ENCODE measurements around the gene CRELD2. TPM values are rescaled to one million over a fixed set of nuclear protein-coding genes. Genes with fewer than 3 reads are reported as not detected.

CRELD2 gene
- polyA plus RNA-seq, 1 donor (not counting 4 experiments of a cell fraction or from before 2014, with no cell fraction given): 33.5 TPM

DNA sequence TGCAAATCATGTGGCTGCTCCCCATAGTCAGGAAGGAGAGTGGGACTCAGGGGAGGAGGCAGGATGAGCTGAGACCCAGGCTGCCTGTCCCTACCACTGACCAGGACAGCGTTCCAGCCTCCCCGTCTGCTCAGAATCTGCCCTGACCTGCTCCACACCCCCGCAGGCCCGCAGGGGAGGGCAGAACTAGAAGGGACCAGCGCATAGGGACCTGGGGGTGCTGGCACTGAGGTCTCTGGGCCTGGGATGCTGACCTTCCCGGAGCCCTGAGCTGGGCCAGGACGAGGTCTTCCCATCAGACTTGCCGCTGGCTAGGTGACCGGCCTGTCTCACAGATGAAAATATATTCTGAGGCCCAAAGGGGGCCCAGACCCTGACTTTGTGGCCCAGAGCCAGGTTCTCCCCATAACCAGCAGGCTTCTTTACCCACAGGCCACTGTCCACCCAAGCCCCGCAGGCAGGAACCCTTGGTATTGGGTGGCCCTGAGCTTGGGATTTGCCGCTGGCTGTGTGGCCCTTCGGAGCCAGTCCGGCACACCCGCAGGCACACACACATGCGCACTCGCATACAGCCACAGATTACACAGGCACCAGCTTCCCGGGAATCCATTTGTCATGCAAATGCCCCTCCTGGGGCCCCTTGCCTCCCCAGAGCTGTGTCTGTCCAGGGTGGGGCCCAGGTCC, 28.3 kb downstream of the CRELD2 start:
- H3K27ac ChIP-seq (ENCODE audit: control insufficient read depth, insufficient read depth, low read length): no peak overlapping the region
- dilution Hi-C loops (cut with MboI; ENCODE audit: extremely low pct_ligation_motif_present, low sequenced_read_pairs): no loop called here
- H4K20me1 ChIP-seq (ENCODE audit: control insufficient read depth, extremely low read depth, insufficient read depth, low read length): no peaks in the 10 kb centered on the region
- no peak overlapping the region for H3K4me2 ChIP-seq (ENCODE audit: control insufficient read depth, extremely low read depth, insufficient read depth, low read depth, low read length)
- H3K4me1 ChIP-seq (ENCODE audit: control insufficient read depth, extremely low read depth, insufficient read depth, low read length): peaks cover 28% of the 10 kb centered on the region
- FAIRE-seq: no peak
- H3K9ac ChIP-seq (ENCODE audit: control insufficient read depth, extremely low read depth, insufficient read depth, low read length): no peak overlapping the region
- no peaks in the 10 kb centered on the region for H3K79me2 ChIP-seq (ENCODE audit: control insufficient read depth, insufficient read depth, low read length)
- TF ChIP-seq, protein P1, sequence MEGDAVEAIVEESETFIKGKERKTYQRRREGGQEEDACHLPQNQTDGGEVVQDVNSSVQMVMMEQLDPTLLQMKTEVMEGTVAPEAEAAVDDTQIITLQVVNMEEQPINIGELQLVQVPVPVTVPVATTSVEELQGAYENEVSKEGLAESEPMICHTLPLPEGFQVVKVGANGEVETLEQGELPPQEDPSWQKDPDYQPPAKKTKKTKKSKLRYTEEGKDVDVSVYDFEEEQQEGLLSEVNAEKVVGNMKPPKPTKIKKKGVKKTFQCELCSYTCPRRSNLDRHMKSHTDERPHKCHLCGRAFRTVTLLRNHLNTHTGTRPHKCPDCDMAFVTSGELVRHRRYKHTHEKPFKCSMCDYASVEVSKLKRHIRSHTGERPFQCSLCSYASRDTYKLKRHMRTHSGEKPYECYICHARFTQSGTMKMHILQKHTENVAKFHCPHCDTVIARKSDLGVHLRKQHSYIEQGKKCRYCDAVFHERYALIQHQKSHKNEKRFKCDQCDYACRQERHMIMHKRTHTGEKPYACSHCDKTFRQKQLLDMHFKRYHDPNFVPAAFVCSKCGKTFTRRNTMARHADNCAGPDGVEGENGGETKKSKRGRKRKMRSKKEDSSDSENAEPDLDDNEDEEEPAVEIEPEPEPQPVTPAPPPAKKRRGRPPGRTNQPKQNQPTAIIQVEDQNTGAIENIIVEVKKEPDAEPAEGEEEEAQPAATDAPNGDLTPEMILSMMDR (optimal IDR thresholded peaks at IDR 0.05 in 1 of 3, IDR thresholded peaks at IDR 0.05 in 1 of 3, conservative IDR thresholded peaks at IDR 0.05 in 1 of 3; ENCODE audit: extremely low read depth in 1 of 3, insufficient read depth in 2 of 3, low read length in 3 of 3): no peak
- TF ChIP-seq EZH2 (IDR thresholded peaks at IDR 0.05; ENCODE audit: low read length): no peak
- no peak overlapping the region for H2AFZ ChIP-seq (ENCODE audit: control insufficient read depth, low read length)
- DNase-seq (ENCODE audit: low read depth, low spot score): no peak
- H3K9me3 ChIP-seq (ENCODE audit: control insufficient read depth, low read depth, low read length): no peaks in the 10 kb centered on the region
- no peaks in the 10 kb centered on the region for H3K9me1 ChIP-seq (ENCODE audit: control insufficient read depth, extremely low read depth, insufficient read depth, low read length)
- no peaks in the 10 kb centered on the region for H3K36me3 ChIP-seq (ENCODE audit: control insufficient read depth in 2 of 2, extremely low read depth in 1 of 2, insufficient read depth in 2 of 2, low read length in 2 of 2)
- H3K27me3 ChIP-seq (ENCODE audit: control insufficient read depth, extremely low read depth, insufficient read depth, low read length): no peaks in the 10 kb centered on the region
- H3K4me3 ChIP-seq (ENCODE audit: control insufficient read depth in 2 of 3, extremely low read depth in 1 of 3, insufficient read depth in 2 of 3, low read depth in 1 of 3, low read length in 3 of 3): no peak overlapping the region

DNA sequence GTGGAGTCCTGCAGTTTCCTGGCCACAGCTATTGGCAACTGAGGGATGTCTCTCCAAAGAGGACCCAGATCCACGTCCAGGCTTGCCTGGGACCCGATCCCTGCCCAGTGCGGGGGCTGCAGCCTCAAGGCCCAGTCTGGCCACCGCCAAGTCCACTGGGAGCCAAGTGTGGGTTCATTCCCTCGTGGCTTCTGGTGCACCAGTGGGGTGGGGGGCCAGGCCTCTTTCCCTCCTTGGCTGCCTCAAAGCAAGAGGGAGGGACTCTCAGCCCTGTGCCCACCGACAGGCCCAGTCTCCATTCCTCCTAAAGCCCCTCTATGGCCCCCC, 28.8 kb downstream of the CRELD2 start:
- no peak overlapping the region for H2AFZ ChIP-seq (ENCODE audit: control insufficient read depth, low read length)
- H3K27ac ChIP-seq (ENCODE audit: control insufficient read depth, insufficient read depth, low read length): no peak overlapping the region
- no peaks in the 10 kb centered on the region for H4K20me1 ChIP-seq (ENCODE audit: control insufficient read depth, extremely low read depth, insufficient read depth, low read length)
- no peak overlapping the region for H3K4me3 ChIP-seq (ENCODE audit: control insufficient read depth in 2 of 3, extremely low read depth in 1 of 3, insufficient read depth in 2 of 3, low read depth in 1 of 3, low read length in 3 of 3)
- FAIRE-seq (no peak), DNase-seq (ENCODE audit: low read depth, low spot score) (no peak)
- no peaks in the 10 kb centered on the region for H3K9me3 ChIP-seq (ENCODE audit: control insufficient read depth, low read depth, low read length)
- H3K4me1 ChIP-seq (ENCODE audit: control insufficient read depth, extremely low read depth, insufficient read depth, low read length): peaks cover 33% of the 10 kb centered on the region
- H3K36me3 ChIP-seq (ENCODE audit: control insufficient read depth in 2 of 2, extremely low read depth in 1 of 2, insufficient read depth in 2 of 2, low read length in 2 of 2): no peaks in the 10 kb centered on the region
- no peaks in the 10 kb centered on the region for H3K27me3 ChIP-seq (ENCODE audit: control insufficient read depth, extremely low read depth, insufficient read depth, low read length)
- no peak for TF ChIP-seq EZH2 (IDR thresholded peaks at IDR 0.05; ENCODE audit: low read length)
- TF ChIP-seq, protein P1 (optimal IDR thresholded peaks at IDR 0.05 in 1 of 3, IDR thresholded peaks at IDR 0.05 in 1 of 3, conservative IDR thresholded peaks at IDR 0.05 in 1 of 3; ENCODE audit: extremely low read depth in 1 of 3, insufficient read depth in 2 of 3, low read length in 3 of 3): no peak
- no peak overlapping the region for H3K4me2 ChIP-seq (ENCODE audit: control insufficient read depth, extremely low read depth, insufficient read depth, low read depth, low read length)
- dilution Hi-C loops (cut with MboI; ENCODE audit: extremely low pct_ligation_motif_present, low sequenced_read_pairs): no loop called here
- no peaks in the 10 kb centered on the region for H3K9me1 ChIP-seq (ENCODE audit: control insufficient read depth, extremely low read depth, insufficient read depth, low read length)
- H3K9ac ChIP-seq (ENCODE audit: control insufficient read depth, extremely low read depth, insufficient read depth, low read length): no peak overlapping the region
- H3K79me2 ChIP-seq (ENCODE audit: control insufficient read depth, insufficient read depth, low read length): no peaks in the 10 kb centered on the region
